DND-41 (cell line): ENCODE measurements around the gene GORAB.

Experiments used
- CTCF ChIP-seq: IDR thresholded peaks from 2 replicates; pipeline ENCODE4 v1.5.1; 2012; ENCODE audit warnings: borderline replicate concordance, low read length, moderate library complexity, mild to moderate bottlenecking; ENCODE audit not compliant: poor library complexity, severe bottlenecking; ENCODE audit errors: extremely low read depth
- EZH2 ChIP-seq: IDR thresholded peaks from 3 replicates; pipeline ENCODE4 v1.6.1; 2012; ENCODE audit warnings: borderline replicate concordance, low read depth, mild to moderate bottlenecking, moderate library complexity, low read length, inconsistent platforms; ENCODE audit not compliant: severe bottlenecking

GRCh38 chr1:170556917-170557316, 25.0 kb downstream of the GORAB start:
- TF ChIP-seq CTCF (no peak), EZH2 (no peak)
